Natural killer cell (primary cell): ENCODE results near the gene SLC39A13. TPM values are rescaled to one million over a fixed set of nuclear protein-coding genes. Genes with fewer than 3 reads are reported as not detected.

ENCODE experiments used
- ATAC-seq, 3 donors: fragments of 150-1000 bp in 2 of 3; fragments of 200-7000 bp in 1 of 3; cut with Tn5 transposase; 1 replicate in 1 of 3; 2 replicates in 2 of 3; pipeline ENCODE4 v1.10.0; 2021; ENCODE audit warnings: mild to moderate bottlenecking in 2 of 3, moderate library complexity in 2 of 3
- DNase-seq, 2 donors: peaks; one replicate each; pipeline versions ENCODE4 v3.0.0 to v3.0.0-alpha.2; 2013 to 2021; ENCODE audit warnings: mixed read lengths in 1 of 2
- H3K27ac ChIP-seq: one replicate; pipeline ENCODE4 v1.5.1; 2013; ENCODE audit warnings: mild to moderate bottlenecking, low read length
- H3K27me3 ChIP-seq: one replicate; pipeline ENCODE4 v1.6.1; 2013; ENCODE audit warnings: low read length; ENCODE audit not compliant: control insufficient read depth, insufficient read depth
- H3K36me3 ChIP-seq: one replicate; pipeline ENCODE4 v1.6.1; 2013; ENCODE audit warnings: low read length; ENCODE audit not compliant: control insufficient read depth, insufficient read depth
- H3K4me1 ChIP-seq: one replicate; pipeline ENCODE4 v1.6.1; 2013; ENCODE audit warnings: low read length; ENCODE audit not compliant: control insufficient read depth, insufficient read depth
- H3K4me3 ChIP-seq: one replicate; pipeline ENCODE4 v1.5.1; 2013; ENCODE audit warnings: low read length
- H3K9me3 ChIP-seq: one replicate; pipeline ENCODE4 v1.6.1; 2013; ENCODE audit warnings: low read length; ENCODE audit not compliant: control insufficient read depth, insufficient read depth
- H3K27ac Mint-ChIP-seq, 2 donors: one replicate each; pipeline ENCODE4 v1.8.0; 2022; ENCODE audit warnings: mild to moderate bottlenecking in 2 of 2, mixed read lengths in 2 of 2, moderate library complexity in 1 of 2
- H3K27me3 Mint-ChIP-seq, 2 donors: one replicate each; pipeline ENCODE4 v1.8.0; 2022; ENCODE audit warnings: low read depth in 2 of 2, mixed read lengths in 2 of 2
- H3K36me3 Mint-ChIP-seq: one replicate; pipeline ENCODE4 v1.8.0; 2022; ENCODE audit warnings: mixed read lengths
- H3K4me1 Mint-ChIP-seq, 2 donors: one replicate each; pipeline ENCODE4 v1.8.0; 2022; ENCODE audit warnings: mixed read lengths in 2 of 2
- H3K4me3 Mint-ChIP-seq: one replicate; pipeline ENCODE4 v1.8.0; 2022; ENCODE audit warnings: mild to moderate bottlenecking, moderate library complexity, mixed read lengths
- H3K9me3 Mint-ChIP-seq, 2 donors: one replicate each; pipeline ENCODE4 v1.8.0; 2022; ENCODE audit warnings: mixed read lengths in 2 of 2
- WGBS: methylation state at CpG from one replicate; pipeline ENCODE4 v1.1.7; 2013; ENCODE audit warnings: missing lambda C conversion rate; ENCODE audit not compliant: insufficient coverage; 5-methylcytosine and 5-hydroxymethylcytosine counted together
- intact Hi-C: fragments of 100-400 bp; cut with micrococcal nuclease; formaldehyde crosslinking; loops from one replicate; pipeline ENCODE4 v1.14.2; 2022
- total RNA-seq, 4 donors: library from RNA; stranded (reverse); fragments of 120-200 nt in 1 of 4; gene quantifications; one replicate each; pipeline versions ENCODE4 v1.2.3 to v1.2.4, GENCODE V29; 2013 to 2022
- TF ChIP-seq, protein P1 (sequence below): fragments of 200-600 bp; IDR thresholded peaks from one replicate; pipeline ENCODE4 v1.8.0; 2022; ENCODE audit warnings: antibody characterized with exemption

The SLC39A13 gene
- total RNA-seq, 3 donors from 2014 or later (not counting 1 experiment from before 2014, with no cell fraction given): 29.1 to 34.7 (median 32.6) TPM

GRCh38 chr11:47434011-47434786, 25.8 kb downstream of the SLC39A13 start:
- H3K4me1 Mint-ChIP-seq: no peaks in the 10 kb centered on the region
- Histone ChIP-seq H3K9me3 (no peaks in the 10 kb centered on the region), H3K4me3 (no peak overlapping the region), H3K27ac (no peak overlapping the region), H3K27me3 (no peaks in the 10 kb centered on the region), H3K36me3 (no peaks in the 10 kb centered on the region), H3K4me1 (no peaks in the 10 kb centered on the region)
- TF ChIP-seq, protein P1, sequence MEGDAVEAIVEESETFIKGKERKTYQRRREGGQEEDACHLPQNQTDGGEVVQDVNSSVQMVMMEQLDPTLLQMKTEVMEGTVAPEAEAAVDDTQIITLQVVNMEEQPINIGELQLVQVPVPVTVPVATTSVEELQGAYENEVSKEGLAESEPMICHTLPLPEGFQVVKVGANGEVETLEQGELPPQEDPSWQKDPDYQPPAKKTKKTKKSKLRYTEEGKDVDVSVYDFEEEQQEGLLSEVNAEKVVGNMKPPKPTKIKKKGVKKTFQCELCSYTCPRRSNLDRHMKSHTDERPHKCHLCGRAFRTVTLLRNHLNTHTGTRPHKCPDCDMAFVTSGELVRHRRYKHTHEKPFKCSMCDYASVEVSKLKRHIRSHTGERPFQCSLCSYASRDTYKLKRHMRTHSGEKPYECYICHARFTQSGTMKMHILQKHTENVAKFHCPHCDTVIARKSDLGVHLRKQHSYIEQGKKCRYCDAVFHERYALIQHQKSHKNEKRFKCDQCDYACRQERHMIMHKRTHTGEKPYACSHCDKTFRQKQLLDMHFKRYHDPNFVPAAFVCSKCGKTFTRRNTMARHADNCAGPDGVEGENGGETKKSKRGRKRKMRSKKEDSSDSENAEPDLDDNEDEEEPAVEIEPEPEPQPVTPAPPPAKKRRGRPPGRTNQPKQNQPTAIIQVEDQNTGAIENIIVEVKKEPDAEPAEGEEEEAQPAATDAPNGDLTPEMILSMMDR: no peak
- WGBS: 91% methylated on average over 6 of the region's 7 CpGs
- H3K9me3 Mint-ChIP-seq: no peaks in the 10 kb centered on the region
- no peaks in the 10 kb centered on the region for H3K36me3 Mint-ChIP-seq
- intact Hi-C loops: no loop called here
- no peak for ATAC-seq
- no peak overlapping the region for H3K27ac Mint-ChIP-seq
- DNase-seq: no peak
- H3K4me3 Mint-ChIP-seq: no peak overlapping the region
- peaks cover 0 to 3% of the 10 kb centered on the region in 2 donors for H3K27me3 Mint-ChIP-seq

GRCh38 chr11:47435687-47436086, 27.3 kb downstream of the SLC39A13 start:
- DNase-seq (no peak), ATAC-seq (no peak)
- H3K4me1 Mint-ChIP-seq: no peaks in the 10 kb centered on the region
- WGBS: 94% methylated on average over 3 of the region's 3 CpGs
- H3K27ac ChIP-seq: no peak overlapping the region
- peaks cover 0 to 3% of the 10 kb centered on the region in 2 donors for H3K27me3 Mint-ChIP-seq
- no peaks in the 10 kb centered on the region for H3K9me3 ChIP-seq
- no peaks in the 10 kb centered on the region for H3K36me3 Mint-ChIP-seq
- H3K27me3 ChIP-seq: no peaks in the 10 kb centered on the region
- no peaks in the 10 kb centered on the region for H3K4me1 ChIP-seq
- no peaks in the 10 kb centered on the region for H3K9me3 Mint-ChIP-seq
- TF ChIP-seq, protein P1: no peak
- no peak overlapping the region for H3K4me3 ChIP-seq
- no peak overlapping the region for H3K27ac Mint-ChIP-seq
- intact Hi-C loops: no loop called here
- H3K4me3 Mint-ChIP-seq: no peak overlapping the region
- H3K36me3 ChIP-seq: no peaks in the 10 kb centered on the region

- DNase-seq (no peak), ATAC-seq (no peak)
- TF ChIP-seq, protein P1: no peak
- H3K27me3 Mint-ChIP-seq: peaks cover 0 to 3% of the 10 kb centered on the region in 2 donors
- Histone ChIP-seq H3K9me3 (no peaks in the 10 kb centered on the region), H3K27me3 (no peaks in the 10 kb centered on the region), H3K4me3 (no peak overlapping the region), H3K27ac (no peak overlapping the region), H3K36me3 (no peaks in the 10 kb centered on the region), H3K4me1 (no peaks in the 10 kb centered on the region)
- no peak overlapping the region for H3K27ac Mint-ChIP-seq
- no peaks in the 10 kb centered on the region for H3K9me3 Mint-ChIP-seq
- intact Hi-C loops: no loop called here
- no peak overlapping the region for H3K4me3 Mint-ChIP-seq
- no peaks in the 10 kb centered on the region for H3K4me1 Mint-ChIP-seq
- no peaks in the 10 kb centered on the region for H3K36me3 Mint-ChIP-seq
- WGBS: 98% methylated on average over 3 of the region's 3 CpGs
Observed at GRCh38 chr11:47436726-47437125, 28.3 kb downstream of the SLC39A13 start.
